NCI-H2029 (cell line): ENCODE results near the gene ZNF497.
A peak's percentile ranks its signal among the peaks of the same experiment; 100 is the strongest.

Experiments used
- DNase-seq: peaks from one replicate; lab custom pipeline; 2025; lab: John Stamatoyannopoulos, UW

ZNF497 gene

DNA sequence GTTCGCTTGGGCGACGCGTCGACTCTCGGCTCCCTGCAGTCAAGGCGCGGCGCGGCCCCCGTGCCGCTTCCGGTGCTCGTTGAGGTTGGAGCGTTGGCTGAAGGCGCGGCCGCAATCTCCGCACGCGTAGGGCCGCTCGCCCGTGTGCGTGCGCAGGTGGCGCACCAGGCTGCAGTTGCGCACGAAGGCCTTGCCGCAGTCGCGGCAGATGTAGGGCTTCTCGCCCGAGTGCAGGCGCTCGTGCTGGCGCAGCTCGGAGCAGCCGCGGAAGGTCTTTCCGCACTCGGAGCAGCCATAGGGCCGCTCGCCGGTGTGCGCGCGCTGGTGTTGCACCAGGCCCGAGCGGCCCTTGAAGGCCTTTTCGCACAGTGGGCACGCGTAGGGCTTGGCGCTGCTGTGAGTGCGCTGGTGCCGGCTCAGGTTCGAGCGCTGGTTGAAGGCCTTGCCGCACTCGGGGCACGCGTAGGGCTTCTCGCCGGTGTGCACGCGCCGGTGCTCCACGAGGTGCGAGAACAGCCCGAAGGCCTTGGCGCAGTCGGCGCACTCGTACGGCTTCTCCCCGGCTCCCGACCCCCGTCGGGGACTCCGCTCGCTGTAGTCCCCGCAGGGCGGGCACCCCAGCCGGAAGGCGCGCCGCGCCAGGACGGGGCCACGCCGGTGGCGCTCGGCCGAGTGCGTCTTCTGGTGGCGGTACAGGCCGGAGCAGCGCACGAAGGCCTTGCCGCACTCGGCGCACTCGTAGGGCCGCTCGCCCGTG lies 5.3 kb upstream of the ZNF497 start:
- DNase-seq = no peak

DNA sequence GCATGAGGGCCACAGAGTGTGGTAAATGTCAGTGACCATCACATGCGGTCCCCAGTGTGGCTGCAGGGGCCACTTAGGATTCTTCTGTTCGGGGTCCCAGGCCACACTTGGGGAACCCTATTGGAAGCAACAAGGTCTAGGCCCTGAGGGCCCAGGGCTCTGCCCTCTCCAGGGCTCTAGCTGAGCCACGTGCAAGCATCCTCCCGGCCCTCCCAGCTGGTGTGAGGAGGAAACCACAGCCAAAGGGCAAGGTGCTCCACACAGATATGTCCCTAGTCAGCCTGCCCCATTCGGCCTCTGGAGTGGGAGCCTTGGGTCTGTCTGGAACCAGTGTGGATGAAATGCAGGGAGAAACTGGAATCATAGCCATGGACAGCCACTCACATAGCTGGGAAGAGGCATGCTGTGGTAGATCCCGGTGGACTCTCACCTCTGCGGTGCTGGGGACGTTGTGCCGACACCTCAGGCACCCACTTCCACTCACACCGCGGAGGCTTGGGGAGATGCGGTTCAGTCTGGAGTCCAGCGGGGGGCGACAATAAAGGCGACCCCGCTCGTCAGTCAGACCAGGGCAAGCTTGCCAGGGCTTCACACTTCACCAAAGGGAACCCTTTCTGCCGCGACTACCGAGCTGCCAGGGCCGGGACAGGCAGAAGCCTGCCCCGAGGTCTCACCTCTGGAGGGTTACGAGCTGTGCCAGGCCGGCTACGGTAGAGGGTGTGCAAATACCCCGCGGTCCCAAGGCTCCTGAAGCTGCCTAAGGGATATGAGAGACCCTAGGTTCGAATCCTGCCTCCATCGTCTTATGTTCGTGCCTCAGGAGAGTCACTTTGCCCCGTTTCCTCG lies 4.3 kb upstream of the ZNF497 start:
- no peak for DNase-seq

DNA sequence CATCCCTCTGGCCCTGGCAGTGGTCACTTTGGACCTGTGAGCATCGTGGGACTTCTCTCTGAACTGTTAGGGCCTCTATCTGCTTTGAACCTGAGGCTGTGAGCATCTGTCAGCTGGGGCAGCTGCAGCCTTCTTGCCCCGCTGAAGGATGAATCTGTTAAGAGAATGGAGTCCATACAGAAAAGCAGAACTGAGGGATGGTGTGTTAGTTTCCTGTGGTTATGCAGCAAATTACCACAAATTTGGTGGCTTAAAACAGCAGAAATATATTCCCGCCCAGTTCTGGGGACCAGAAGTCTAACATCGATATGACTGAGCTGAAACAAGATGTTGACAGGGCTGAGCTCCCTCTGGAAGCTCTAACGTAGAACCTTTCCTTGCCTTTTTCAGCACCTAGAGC lies 1.6 kb upstream of the ZNF497 start:
- no peak for DNase-seq

DNA sequence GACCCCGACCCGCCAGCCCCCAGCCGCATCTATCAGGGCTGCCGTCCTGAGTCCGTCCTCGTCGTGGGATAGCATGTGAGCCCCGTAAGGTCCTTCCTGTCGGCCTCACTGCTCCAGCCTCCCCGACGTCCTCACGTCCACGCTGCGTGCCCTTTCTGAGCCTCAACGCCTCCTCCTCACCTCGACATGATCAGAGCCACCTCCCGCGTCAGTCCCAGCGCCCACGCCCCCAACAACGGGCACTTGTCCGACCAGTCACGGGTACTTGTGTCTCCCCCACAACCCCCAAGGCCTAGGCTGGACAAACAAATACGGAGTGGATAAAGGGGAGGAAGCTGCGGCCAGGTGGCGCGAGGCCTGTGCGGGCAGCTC lies 665 bp downstream of the ZNF497 start:
- DNase-seq = peak; percentile 41

DNA sequence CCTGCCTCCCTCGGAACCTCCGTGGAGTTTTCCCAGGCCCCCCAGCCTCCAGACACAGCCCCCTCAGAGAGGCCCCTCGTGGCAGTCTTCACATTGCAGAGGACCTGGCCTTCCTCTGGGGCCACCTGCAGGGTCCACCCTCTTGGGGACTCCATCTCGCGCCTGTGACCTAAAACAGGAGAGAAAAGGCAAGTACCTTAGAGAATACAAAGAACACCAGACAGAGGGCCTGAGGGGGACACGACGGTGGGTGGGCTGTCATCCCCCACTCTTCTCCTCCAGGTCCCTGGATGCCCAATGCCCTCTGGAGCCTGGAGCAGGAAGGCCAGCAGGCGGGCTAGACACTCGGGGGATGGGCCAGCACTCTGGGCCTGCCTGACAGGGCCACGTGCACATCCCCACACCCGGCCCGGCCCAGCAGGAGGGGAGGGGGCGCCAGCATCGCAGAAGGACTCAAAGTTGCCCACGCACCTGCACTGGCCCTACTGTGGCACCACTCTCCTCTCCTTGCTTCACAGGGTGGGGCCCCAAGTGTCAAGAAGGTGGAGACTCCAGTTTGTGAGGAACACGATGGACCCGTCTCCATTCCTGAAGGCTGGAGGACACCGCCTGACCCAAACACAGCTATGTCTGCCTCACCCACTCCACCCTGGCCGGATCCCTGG lies 4.9 kb downstream of the ZNF497 start:
- no peak for DNase-seq

DNA sequence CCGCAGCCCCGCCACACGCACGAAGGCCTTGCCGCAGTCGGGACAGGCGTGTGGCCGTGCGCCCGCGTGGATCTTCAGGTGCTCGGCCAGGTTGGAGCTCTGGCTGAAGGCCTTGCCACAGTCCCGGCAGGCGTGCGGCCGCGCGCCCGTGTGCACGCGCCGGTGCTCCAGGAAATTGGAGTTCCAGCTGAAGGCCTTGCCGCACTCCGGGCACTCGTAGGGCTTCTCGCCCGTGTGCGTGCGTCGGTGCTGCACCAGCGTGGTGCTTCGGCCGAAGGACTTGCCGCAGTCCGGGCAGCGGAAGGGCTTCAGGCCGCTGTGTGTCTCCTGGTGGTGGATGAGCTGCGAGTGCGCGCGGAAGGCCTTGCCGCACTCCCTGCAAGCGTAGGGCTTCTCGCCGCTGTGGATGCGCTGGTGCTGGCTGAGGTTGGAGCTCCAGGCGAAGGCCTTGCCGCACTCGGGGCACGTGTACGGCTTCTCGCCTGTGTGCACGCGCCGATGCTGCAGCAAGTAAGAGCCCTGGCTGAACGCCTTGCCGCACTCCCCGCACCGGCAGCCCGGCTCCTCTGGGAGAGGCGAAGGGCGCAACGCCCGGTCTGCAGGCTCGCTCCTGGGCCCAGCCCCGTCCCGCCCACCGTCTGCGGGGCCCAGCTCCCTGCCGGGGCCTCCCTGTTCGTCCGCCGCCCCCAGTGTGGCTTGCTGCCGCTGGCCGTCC lies 5.6 kb downstream of the ZNF497 start:
- DNase-seq = no peak

DNA sequence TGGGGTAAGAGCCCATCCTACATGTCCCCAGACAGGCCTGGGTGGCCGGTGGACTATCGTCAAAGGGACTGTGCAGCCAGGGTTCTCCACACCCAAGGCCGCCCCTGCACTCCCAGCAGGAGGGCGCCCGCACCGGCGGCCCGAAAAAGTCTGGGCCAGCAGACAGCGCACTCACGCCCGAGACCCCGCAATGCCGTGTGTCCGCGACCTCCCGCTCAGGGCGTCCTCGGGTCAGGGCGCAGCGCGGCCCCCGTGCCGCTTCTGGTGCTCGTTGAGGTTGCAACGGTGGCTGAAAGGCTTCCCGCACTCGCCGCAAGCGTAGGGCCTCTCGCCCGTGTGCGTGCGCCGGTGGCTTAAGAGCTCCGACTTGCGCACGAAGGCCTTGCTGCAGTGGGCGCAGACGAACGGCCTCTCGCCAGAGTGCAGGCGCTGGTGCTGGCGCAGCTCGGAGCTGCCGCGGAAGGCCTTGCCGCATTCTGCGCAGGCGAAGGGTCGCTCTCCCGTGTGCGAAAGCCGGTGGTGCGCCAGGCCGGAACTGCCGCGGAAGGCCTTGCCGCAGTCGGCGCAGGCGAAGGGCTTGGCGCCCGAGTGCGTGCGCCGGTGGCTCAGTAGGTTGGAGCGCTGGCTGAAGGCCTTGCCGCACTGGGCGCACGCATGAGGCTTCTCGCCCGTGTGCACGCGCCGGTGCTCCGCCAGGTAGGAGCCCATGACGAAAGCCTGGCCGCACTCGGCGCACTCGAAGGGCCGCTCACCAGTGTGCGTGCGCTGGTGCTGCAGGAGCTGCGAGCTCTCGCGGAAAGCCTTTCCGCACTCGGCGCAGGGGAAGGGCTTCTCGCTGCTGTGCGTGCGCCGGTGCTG lies 6.4 kb downstream of the ZNF497 start:
- DNase-seq = no peak

DNA sequence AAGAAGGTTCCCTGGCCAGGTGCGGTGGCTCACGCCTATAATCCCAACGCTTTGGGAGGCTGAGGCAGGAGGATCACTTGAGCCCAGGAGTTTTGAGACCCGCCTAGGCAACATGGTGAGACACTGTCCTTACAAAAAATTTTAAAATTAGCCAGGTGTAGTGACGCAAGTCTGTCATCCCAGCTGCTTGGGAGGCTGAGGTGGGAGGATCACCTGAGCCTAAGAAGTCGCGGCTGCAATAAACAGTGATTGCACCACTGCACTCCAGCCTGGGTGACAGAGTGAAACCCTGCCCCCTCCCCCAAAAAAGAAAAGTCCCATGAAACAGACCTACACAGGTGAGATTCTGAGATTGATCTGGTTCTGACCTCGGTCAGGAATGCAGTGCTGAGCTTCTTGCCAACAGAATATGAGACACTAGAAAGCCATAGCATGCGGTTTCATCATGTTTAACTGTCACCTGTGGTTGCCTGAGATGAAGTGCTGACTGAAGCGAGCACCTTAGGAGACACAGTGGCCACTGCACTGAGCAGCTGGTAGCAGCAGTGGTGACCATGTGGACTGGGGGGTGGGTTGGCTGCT lies 7.2 kb downstream of the ZNF497 start:
- DNase-seq = no peak

DNA sequence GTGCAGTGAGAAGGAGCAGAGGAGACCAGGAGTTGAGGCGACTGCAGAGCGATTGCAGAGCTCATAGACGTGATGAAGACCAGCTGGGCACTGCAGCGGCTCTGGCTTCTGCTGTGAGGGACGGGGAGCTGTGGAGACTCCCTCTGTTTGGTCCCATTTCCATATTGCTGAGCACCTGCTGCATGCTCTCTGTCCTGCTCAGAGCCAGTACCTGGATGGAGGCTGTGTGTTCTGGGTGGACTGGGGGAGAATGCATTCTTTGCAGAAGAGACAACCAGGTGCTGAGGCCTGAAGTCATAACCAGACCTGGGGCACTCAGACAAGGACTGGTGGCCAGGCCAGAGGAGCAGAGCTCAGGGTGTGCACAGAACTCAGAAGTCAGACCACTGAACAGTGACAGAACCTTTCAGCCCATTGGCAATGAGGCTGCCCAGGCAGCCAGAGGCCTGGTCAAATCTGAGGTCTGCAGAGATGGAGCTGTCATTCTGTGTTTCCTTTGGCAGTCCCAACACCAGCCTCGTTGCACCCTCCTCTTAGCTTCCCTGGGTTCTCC lies 8.0 kb downstream of the ZNF497 start:
- no peak for DNase-seq

DNA sequence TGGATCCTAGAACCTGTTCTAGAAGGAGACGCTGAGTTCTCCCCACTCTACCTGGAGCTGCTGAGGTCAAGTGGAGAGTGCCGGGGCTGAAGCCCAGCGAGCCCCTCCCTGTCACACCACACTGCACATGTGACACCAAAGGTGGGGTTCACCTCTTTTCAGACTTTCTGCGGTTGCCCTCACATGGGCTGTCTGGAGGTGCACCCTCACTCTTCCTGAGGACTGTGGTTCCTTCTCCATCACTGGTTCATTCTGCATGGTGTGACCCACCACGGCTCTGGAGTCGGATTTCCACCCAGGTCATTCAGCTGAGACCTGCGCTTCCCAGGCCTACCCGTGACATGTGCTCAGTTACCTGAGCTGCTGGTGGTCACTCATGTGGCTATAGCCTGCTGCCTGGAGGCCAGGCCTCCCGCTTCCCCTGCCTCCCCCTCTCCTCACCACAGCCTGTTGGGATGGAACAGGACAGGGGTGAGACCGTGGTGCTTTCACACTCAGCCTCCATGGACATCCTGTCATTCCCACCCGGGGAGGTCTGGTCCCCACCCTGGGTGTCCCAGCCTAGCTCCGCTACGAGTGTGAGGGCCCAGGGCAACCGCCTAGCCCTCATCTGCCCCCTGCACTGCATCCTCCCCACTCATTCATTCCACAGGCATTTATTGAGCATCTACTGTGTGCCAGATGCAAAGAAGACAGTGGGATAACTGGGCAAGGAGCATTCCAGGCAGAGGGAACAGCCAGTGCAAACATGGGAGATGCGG lies 8.7 kb downstream of the ZNF497 start:
- no peak for DNase-seq

DNA sequence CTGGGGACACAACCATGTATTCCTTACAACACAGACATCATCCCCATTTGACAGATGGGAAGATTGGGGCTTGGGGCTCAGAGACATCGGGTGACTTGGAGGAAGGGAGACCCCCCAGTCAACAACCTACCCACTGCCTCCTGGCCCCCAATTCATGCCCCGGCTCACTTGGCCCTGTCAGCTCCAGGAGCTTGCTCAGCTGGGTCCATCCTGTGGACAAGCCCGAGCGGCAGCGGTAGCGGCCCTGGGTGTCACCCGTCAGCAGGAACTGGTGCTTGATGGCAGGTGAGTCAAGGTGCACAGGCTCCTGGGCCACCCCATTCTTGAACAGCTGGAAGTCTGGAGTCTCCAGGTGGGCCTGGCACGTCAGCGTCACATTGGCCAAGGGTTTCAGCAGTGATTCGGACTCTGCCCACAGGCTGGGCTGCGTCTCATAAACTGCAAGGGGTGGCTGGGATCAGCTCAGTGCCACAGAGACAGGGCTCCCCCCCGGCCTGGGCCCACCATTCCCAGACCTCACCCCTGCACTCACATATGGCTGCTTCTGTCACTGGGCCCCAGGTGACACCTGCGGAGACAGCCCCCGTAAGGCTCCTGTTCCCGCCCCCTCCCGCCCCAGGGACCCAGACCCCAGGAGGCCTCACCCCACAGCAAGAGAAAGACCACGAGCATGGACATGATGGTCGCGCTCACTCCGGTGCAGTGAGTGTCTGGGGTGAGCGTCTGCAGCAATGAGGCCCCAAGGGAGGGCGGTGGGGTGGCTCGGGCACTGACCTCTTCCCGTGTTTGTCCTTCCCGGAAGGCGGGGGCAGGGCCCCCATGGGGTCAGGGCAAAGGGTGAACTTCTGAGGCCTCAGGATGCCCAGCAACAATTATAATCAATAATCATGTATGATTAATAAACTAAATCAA lies 9.5 kb downstream of the ZNF497 start, which contains the start of gene A1BG:
Gene A1BG (minus strand): TSS at position 733 of the 912 bp plus-strand sequence. CDS start 55 bp downstream, at position 678.
- no peak for DNase-seq

DNA sequence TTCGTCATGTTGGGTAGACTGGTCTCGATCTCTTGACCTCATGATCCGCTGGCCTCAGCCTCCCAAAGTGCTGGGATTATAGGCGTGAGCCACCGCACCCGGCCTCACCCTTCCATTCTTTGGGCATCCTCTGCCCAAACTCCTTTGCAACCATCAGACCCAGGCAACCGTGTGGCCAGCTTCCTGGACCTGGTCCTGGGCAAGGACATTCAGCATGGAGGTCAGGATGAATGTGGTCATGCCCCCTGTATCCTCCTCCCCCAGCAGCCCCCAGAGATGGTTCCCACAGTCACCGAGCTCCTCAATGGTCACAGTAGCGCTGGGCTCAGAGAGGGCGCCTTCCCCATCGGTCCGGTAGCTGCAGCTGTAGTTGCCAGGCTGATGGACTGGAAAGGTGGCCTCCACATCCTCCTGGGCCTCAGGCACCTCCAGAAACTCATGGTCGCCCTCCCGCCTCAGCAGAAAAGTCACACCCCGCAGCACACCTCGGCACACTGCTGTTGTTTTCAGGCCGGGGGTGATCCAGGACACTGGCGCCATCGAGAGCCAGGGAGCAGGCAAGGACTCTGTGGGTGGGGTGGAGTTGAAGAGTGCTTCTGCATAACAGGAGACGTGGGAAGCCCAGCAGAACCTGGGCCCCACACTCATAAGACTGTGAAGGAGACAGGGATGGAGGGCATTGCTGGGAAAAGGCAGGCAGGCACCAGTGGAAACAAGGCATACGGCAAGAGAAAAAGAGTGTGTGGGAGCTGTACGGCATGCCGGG lies 10.4 kb downstream of the ZNF497 start:
- no peak for DNase-seq

DNA sequence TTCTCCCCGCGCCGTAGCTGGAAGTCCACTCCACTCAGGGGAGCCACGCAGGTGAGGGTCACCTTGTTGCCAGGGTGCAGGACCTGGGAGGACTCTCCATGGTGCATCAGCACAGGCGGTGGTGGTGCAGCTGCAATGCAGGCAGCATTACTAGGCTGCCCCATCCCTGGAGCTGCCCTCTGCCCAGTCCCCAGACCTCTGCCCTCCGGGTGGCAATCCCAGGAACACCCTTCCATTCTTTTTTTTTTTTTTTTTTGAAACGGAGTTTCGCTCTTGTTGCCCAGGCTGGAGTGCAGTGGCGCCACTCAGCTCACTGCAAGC lies 11.0 kb downstream of the ZNF497 start:
- no peak for DNase-seq

DNA sequence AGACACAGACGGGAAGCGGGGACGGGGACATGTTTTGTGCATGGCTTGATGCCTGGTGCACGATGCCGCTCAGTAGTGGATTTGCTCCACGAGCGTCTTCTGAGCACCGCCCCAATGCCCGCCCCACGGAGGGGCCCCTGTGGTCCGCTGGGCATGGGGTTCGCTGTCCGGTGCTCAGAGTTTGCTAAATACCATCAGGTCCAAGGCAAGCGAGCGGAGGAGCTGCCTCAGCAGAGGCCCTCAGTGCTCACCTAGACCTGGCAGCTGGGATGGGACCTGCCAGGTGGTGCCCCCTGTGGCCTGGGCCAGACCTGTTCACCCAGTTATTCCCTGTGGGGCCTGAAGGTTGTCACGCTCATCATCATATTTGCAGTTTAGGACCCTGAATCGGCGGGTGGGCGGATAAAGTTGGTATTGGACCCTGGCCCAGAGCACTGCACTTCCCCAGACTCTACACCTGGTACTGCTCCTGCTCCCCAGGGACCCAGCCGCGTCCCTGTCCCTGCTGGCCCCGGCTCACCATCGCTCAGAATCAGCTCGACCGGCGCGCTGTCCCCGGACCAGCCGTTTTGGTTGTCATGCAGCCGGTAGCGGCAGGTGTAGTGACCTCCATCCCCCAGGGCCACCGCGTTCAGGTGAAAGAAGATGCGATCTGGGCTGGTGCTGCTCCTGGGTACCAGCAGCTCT lies 11.5 kb downstream of the ZNF497 start:
- no peak for DNase-seq

DNA sequence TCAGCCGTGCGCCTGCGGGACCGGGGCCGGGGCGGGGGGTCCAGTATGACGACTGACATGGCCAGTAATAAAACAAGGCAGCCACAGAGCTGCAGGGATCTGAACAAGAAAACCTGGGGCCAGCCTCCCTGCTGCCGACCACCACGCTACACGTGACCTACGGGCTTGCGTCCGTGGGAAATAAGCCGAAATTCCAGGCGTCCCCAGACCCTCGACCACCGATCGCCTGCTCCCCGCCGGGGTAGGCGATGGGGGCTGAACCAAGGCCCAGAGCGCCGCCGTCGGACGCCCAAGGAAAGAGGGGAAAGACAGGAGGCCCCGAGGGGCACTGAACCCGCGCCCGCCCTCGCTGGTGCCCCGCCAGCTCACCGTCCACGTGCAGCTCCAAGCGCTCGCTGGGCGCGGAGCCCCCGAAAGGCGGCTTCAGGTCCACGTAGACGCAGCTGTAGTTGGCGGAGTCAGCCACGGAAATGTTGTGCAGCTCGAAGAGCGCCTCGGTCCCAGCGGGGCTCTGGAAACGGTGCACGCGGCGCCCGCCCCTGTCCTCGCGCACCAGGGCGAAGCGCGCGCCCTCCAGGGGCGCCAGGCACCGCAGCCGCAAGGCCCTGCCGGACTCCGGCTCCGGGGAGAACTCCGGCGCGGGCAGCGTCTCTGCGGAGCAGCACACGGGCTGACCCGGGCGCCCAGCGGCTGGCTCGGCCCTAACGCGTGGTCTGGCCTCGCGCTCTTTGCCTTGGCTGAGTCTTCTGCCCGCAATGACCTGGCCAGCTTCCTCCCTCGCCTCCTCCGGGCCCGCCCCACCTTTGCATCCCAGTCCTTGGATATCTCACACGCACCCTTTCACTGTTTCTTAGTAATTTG lies 12.3 kb downstream of the ZNF497 start:
- DNase-seq = no peak

DNA sequence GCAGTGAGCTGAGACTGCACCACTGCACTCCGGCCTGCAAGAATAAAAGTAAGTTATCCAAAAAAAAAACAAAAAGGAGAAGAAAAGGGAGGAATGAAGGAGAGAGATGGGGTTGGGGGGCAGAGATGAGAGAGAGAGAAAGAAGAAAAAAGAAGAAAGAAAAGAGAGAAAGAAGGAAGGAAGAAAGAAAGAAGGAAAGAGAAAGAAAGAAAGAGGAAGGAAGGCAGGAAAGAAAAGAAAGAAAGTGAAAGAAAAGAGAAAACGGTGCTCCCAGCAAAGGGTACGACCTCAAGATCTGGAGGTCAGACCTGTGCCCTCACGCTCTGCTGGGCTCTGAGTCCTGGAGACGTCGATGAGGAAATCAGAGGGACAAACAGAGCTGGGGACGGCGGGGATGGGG lies 13.0 kb downstream of the ZNF497 start:
- DNase-seq = no peak
